NCI-H1092 treated with DMSO at 0.1 percent for 48 hours (cell line): ENCODE data around the gene SNAI1.
"Not testable (repeated sequence)": the region's sequence is repeated elsewhere in the genome, so short reads cannot be mapped to it uniquely, and the experiment has no call there.

Experiments
- DNase-seq: peaks from one replicate; lab custom pipeline; 2025; lab: John Stamatoyannopoulos, UW

Gene SNAI1

GRCh38 chr20:49982346-49983122 is at the start of gene SNAI1:
Gene SNAI1, plus strand, starts transcription at chr20:49982980. Its CDS starts 80 bp downstream, at chr20:49983060.
- peak; percentile 85 for DNase-seq

GRCh38 chr20:49935746-49936152 is 47.0 kb upstream of the SNAI1 start:
- DNase-seq, result no peak

- peak; percentile 89 for DNase-seq
These were observed 46.4 kb upstream of the SNAI1 start, which contains the start of gene RNF114 for GRCh38 chr20:49936153-49937026. Gene RNF114, plus strand, starts transcription at chr20:49936397. Its CDS starts 16 bp downstream, at chr20:49936413.

- DNase-seq, result no peak
These were observed 45.5 kb upstream of the SNAI1 start for GRCh38 chr20:49937027-49937929.

GRCh38 chr20:49938173-49939163 is 44.3 kb upstream of the SNAI1 start:
- no peak for DNase-seq

- no peak for DNase-seq
These were observed 41.3 kb upstream of the SNAI1 start for GRCh38 chr20:49941456-49941855.

- DNase-seq, result no peak
These were observed 40.5 kb upstream of the SNAI1 start for GRCh38 chr20:49942303-49942702.

- DNase-seq, result no peak
These were observed 39.8 kb upstream of the SNAI1 start for GRCh38 chr20:49942942-49943341.

GRCh38 chr20:49945306-49945700 is 37.5 kb upstream of the SNAI1 start:
- no peak for DNase-seq

- no peak for DNase-seq
These were observed 36.9 kb upstream of the SNAI1 start for GRCh38 chr20:49945701-49946477.

GRCh38 chr20:49948178-49948577 is 34.6 kb upstream of the SNAI1 start:
- DNase-seq, result no peak

- no peak for DNase-seq
These were observed 33.8 kb upstream of the SNAI1 start for GRCh38 chr20:49948809-49949507.

GRCh38 chr20:49951151-49951550 is 31.6 kb upstream of the SNAI1 start:
- no peak for DNase-seq

- DNase-seq, result no peak
These were observed 27.6 kb upstream of the SNAI1 start for GRCh38 chr20:49955167-49955566.

GRCh38 chr20:49955830-49956396 is 26.9 kb upstream of the SNAI1 start:
- not testable (repeated sequence) for DNase-seq

- no peak for DNase-seq
These were observed 26.1 kb upstream of the SNAI1 start for GRCh38 chr20:49956689-49957088.

- not testable (repeated sequence) for DNase-seq
These were observed 25.5 kb upstream of the SNAI1 start for GRCh38 chr20:49957089-49957938.

- DNase-seq, result no peak
These were observed 21.4 kb upstream of the SNAI1 start for GRCh38 chr20:49961413-49961812.
